H1 (cell line): ENCODE data around the gene LRRC46. TPM values are rescaled to one million over a fixed set of nuclear protein-coding genes. Genes with fewer than 3 reads are reported as not detected.
A peak's percentile ranks its signal among the peaks of the same experiment; 100 is the strongest.

Experiments used
- BACH1 ChIP-seq: IDR thresholded peaks from 2 replicates; pipeline ENCODE4 v1.6.1; 2012; ENCODE audit warnings: low read length, improper control_type of control experiment
- CHD1 ChIP-seq: IDR thresholded peaks from 2 replicates; pipeline ENCODE4 v1.6.1; 2012; ENCODE audit warnings: low read depth, low read length, improper control_type of control experiment
- POLR2A ChIP-seq, 2 experiments: IDR thresholded peaks; 1 replicate in 1 of 2; 2 replicates in 1 of 2; pipeline ENCODE4 v1.6.1; 2011; ENCODE audit warnings: low read depth in 2 of 2, low read length in 2 of 2, mild to moderate bottlenecking in 2 of 2; ENCODE audit errors: control extremely low read depth in 1 of 2
- polyA plus RNA-seq, 7 experiments: library from polyadenylated mRNA; depleted of rRNA in 3 of 7; stranded (reverse) in 5 of 7; unstranded in 2 of 7; fragments of >200 nt in 5 of 7; fragments of 200-250 nt in 2 of 7; gene quantifications; 1 replicate in 5 of 7; 2 replicates in 1 of 7; 4 replicates in 1 of 7; pipeline versions ENCODE4 v1.2.1 to v1.2.3, GENCODE V29; 2011 to 2013; ENCODE audit warnings: missing spikeins in 2 of 7, mixed read lengths in 2 of 7
- total RNA-seq: library from RNA; stranded (reverse); fragmentation: NEBNext Ultra II Directional; extraction: Animal tissue kit (Norgen Biotek cat#: 25700); gene quantifications from 2 replicates; pipeline ENCODE4 v1.2.1, GENCODE V29; 2021
- TF ChIP-seq, protein P1 (sequence below): IDR thresholded peaks from 2 replicates; pipeline ENCODE4 v1.6.1; 2012; ENCODE audit warnings: inconsistent platforms

Gene LRRC46
- total and polyA plus RNA-seq, 2 of the 8 experiments (the other 6 are each of a cell fraction or from before 2014, with no cell fraction given): 0.18 TPM; not detected in 1

DNA sequence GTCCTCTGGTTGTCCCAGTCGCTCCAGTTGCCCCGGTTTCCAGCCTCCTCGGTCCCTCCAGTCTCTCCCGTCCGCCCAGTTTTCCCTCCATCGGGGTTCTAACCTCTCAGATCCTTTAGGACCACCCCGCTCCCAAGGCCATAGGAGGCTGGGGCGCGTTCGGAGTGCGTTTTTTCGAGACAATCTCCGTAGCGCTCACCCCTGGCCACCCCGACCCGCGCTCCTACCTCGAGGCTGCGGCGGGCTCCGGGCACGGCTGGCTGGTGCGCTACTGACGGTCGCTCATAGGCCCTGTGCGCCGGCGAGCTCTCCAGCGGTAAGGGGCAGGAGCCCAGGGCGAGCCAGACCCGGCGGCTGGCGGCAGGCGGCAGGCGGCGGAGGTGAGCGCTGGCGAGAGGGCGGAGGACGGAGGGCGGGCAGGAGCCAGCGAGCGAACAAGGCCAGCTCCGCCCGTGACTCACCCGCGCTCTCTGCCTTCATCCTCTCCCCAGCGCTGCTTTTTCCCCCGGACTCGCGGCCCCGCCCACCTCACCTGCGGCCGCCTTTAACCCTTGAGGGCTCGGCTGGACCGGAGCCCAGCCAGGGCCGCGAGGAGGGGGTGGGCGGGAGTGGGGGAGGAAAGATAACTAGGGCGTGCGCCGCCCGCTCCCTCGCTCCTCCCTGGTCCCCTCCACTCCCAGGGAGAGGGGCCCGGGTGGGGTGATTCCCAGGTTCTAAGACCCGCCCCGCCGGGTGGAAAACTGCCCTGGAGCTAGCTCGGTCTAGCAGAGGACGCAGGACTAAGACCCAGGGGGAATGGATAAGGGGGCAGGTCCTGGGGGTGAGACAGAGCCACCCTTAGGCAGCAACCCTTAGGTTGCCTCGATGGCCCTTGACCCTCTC, 19.5 kb downstream of the LRRC46 start, which contains the start of gene SP6 (continued):
- TF ChIP-seq, protein P1, sequence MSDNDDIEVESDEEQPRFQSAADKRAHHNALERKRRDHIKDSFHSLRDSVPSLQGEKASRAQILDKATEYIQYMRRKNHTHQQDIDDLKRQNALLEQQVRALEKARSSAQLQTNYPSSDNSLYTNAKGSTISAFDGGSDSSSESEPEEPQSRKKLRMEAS: peak; percentile 31
- TF ChIP-seq POLR2A (IDR thresholded peaks at IDR 0.05; ENCODE audit: control extremely low read depth in 1 of 2, low read depth in 2 of 2, low read length in 2 of 2): peak in 1 of 2 experiments; percentile 70; a peak in 2 of 3 replicates
- peak; percentile 35; the same call in 1 of the 2 replicates for TF ChIP-seq BACH1
- no peak for TF ChIP-seq CHD1
- TF ChIP-seq, all 59 proteins: peak for 21
